Measurements from ENCODE around the gene FOXN4.

- TF ChIP-seq CTCF (IDR thresholded peaks at IDR 0.05) (no peak), POLR2A (IDR thresholded peaks at IDR 0.05) (no peak), EP300 (IDR thresholded peaks at IDR 0.05) (no peak)
Measured at GRCh38 chr12:109357032-109357431, 47.9 kb upstream of the FOXN4 start.

All from tibial nerve (tissue), 4 donors.